ENCODE data around the gene PPFIA3.
"Not testable (repeated sequence)": the region's sequence is repeated elsewhere in the genome, so short reads cannot be mapped to it uniquely, and the experiment has no call there.

Gene PPFIA3

DNA sequence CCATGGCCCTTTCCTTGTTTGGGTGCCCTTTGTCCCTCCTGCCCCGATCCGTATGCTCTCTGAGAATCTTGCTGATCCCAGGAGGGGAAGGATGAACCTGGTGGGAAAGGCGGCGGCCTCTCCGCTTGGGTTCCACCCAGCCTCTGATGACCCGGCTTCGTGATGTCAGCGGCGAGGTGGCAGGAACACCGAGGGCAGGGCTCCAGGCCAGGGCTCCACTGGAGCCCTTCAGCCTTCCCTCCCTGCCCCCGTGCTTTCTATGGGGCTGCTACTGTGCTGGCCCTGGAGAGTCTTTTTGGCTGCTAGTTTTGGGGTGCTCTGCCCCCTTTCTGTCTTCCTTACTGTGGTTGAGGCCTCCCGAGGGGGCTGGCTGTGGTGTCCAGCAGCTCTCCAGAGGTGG is 17.0 kb upstream of the PPFIA3 start:
- DNase-seq (ENCODE audit: low read depth in 2 of 2) = no peak

DNA sequence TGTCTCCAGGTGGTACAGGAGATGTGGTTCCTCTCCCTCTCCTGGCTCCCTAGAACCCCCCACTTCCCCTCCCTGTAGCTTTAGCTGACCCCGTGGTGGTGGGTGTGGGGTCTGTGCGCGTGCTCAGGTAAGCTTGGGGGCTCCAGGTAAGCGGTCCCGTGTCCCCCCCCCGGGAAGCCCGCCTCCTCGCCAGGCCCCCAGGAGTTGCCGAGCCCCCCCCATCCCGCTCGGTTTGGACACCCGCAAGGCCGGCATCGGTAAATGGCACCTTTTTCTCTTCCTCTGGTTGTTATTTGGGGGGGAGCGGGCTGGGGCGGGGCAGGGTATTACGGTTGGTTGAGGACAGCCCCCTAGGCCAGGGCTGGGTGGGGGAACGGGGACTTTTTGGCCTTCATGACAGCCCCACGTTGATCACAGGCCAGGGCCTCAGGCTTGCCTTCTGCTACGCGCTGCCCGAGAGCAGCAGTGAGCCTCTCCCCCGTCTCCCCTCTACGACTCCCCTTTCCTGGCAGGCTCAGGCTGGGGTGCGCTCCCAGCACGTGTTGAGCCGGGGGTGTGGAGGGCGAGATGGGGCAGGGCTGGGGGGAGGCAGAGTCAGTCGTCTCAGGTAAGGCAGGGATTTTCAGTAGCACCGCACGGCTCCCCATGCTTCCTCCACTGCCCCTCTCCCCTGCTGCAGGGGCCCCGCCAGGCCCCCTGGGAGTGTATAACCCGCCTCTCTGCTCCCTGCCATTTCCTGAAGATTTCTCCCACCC is 15.8 kb upstream of the PPFIA3 start:
- DNase-seq (ENCODE audit: low read depth in 2 of 2) = no peak

DNA sequence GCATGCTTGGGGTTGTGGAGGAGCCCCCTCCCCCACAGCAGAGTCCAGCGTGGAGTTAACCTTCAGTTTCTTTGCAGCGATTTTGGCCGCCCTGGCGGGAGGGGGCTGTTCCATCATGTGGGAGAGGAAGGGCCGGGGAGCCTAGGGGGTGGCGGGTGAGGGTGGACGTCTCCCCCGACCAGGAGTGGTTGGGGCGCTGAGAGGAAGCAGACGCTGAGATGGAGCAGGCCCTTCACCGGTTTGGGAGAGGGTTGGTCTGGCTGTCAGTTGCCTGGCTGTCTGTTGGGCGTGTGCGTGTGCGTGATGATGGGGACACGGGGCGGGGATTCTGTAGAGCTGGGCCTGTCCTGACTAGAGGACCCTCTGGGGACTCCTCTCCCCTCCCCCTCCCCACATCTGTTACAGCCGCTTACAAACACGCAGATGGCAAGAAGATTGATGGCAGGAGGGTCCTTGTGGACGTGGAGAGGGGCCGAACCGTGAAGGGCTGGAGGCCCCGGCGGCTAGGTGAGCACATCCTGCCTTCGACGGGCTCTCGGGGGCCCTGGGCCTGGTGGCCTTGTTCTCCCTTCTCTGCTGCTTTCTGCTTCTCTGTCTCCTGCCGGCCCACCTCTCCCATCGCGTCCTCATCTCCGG is 15.0 kb upstream of the PPFIA3 start:
- DNase-seq (ENCODE audit: low read depth in 2 of 2) = no peak

DNA sequence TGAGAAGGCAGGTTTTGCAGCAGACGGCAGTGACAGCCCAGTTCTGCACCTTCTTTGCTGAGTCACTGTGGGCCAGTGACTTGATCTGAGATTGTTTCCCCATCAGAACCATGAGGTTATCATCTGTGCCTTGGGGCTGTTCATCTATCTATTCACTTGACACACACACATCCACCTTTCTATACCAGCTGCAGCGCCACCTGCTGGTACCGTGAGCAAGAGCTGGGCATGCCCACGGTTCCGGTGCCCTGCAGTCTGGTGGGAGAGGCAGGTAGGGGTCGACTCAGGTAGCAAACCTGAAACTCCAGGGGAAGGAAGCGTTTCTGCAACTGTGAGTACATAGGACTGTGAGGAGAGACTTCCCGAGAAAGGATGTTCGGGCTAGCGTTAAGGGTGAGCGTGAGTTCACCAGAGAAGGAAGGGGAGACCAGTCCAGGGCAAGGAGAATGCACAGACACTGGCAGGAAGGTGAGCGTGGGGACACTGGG is 12.7 kb upstream of the PPFIA3 start:
- DNase-seq (ENCODE audit: low read depth in 2 of 2) = peak; percentile 34 to 49

DNA sequence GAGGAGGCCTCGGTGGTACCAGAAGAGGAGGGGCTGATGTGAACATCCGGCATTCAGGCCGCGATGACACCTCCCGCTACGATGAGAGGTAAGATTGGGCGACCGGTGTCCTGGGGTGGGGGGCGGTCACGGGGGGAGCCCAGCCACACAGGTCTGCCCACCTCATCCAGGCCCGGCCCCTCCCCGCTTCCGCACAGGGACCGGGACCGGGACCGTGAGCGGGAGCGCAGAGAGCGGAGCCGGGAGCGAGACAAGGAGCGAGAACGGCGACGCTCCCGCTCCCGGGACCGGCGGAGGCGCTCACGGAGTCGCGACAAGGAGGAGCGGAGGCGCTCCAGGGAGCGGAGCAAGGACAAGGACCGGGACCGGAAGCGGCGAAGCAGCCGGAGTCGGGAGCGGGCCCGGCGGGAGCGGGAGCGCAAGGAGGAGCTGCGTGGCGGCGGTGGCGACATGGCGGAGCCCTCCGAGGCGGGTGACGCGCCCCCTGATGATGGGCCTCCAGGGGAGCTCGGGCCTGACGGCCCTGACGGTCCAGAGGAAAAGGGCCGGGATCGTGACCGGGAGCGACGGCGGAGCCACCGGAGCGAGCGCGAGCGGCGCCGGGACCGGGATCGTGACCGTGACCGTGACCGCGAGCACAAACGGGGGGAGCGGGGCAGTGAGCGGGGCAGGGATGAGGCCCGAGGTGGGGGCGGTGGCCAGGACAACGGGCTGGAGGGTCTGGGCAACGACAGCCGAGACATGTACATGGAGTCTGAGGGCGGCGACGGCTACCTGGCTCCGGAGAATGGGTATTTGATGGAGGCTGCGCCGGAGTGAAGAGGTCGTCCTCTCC is 11.5 kb upstream of the PPFIA3 start:
- no peak for DNase-seq (ENCODE audit: low read depth in 2 of 2)

DNA sequence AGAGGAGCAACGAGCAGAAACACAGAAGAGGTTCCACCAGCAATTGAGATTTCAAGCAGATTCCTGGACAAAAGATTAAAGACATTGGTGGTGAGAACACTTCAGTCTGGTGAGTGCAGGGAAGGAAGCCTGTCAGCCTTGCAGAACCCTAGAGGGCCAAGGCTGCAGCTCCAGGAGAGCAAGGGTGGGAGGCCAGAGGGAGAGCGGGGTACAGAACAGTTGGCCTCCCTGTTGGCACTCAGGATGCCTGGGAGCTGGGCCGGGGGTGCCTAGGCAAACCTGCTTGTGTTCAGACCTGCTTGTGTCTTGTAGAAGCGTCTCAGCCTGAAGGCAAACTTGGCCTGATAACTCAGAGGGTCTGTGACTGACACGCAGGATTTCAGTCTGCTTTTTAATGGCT is 10.3 kb upstream of the PPFIA3 start:
- DNase-seq (ENCODE audit: low read depth in 2 of 2) = no peak

DNA sequence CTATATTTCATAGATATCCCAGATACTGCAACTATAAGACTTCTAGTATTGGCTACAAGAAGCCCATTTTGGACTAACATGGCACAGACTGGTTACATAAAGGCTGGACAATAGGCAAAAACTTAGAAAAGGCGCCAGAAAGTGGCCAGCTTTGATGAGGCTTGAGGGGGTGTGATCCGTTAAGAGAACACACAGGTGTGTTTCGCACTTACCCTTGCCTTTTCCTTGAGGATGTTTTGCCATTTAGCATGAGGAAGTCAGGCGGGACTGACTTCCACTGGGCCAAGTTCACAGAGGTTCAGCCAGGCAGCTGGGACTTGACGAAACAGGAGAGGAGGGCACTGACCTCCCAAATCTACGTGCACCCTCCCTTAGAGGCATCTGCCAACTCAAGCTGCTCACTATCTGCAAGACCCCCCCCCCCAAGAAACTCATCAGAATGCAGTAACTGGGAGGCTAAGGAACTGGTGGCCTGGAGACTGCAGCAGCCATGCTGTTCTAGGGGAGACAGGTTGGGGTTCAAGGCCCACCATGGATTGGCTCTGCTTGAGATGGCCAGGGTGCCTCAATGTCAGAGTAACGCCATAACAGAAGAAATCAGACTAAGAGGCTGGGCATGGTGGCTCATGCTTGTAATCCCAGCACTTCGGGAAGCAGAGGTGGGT is 9.6 kb upstream of the PPFIA3 start:
- DNase-seq (ENCODE audit: low read depth in 2 of 2) = no peak

DNA sequence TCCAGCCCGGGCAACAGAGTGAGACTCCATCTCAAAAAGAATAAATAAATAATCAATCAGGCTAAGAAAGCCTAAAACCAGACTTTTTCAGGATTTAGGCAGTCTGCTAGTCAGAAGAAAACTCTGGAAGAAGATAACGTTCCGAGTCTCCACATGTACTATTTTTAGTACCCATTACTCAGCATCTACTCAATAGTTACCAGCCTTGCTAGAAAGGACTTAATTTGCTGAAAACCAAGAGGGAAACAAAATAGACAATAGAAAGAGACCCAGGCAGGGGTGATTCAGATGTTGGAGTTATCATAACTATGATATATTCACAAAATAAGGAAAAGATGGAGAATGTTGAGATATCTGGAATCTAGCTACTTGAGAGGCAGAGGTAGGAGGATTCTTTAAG is 8.8 kb upstream of the PPFIA3 start:
- no peak for DNase-seq (ENCODE audit: low read depth in 2 of 2)

DNA sequence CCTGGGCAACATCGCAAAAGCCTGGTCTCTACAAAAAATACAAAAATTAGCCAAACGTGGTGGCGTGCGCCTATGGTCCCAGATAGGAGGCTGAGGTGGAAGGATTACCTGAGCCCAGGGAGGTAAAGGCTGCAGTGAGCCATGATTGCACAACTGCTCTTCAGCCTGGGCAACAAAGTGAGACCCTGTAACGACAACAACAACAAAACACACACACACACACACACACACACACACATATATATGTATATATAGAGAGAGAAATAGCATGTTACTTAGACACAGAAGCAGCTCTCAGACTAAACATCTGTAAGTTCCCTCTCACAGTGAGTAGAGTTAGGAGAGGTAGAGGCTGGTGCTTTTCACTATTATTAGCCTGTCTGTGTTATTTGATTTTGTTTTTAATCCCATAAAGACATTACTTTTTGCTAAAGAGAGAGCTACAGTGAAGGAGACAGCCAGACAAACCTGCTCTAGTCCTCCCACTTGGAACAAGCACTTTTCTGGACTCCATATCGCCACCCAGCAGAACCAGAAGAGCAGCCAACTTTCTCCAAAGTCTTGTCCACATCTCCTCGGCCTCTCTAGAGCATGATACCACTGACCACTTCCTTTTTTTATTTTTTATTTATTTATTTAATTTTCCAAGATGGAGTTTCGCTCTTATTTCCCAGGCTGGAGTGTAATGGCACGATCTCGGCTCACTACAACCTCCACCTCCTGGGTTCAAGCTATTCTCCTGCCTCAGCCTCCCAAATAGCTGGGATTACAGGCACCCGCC is 7.9 kb upstream of the PPFIA3 start:
- DNase-seq (ENCODE audit: low read depth in 2 of 2) = no peak

DNA sequence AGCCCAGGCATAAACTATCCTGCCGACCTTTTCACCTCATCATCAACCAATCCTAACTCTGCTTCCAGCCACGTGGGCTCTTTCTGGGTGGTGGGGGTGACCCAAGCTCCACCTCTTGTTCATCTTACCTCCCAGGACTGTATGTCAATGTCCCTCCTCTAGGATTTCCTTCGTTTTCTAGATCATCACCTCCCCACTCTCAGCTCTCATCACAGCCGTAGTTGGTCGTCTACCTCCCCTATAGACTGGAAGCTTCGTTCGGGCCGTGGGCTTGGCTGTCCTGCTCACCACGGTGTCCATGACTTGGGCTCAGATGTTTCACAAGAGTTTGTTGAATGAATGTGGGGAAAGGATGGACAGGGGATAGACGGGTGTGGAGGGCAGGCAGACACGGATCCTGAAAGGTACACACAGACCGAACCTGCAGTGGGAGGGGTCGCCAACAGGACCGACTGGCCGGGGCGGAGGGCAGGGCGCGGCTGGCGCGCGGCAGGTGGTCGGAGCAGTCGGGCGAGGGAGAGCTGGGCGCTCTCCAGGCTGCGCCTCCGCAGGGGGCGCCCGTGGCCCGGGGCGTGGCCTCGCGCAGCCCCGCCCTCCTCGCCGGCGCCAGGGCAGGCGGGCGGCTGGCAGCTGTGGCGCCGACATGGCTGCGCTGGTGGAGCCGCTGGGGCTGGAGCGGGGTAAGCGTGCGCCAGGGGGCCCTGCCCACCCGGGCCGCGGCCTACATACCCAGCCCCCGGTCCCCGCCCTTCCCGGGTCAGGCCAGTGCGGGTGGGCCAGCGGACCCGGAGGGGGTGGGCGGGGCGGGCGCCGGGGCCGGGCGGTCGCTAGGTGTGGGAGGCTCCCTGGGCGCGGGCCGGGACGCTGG is 5.3 kb upstream of the PPFIA3 start, which contains the start of gene LIN7B:
TSS of gene LIN7B (plus strand) at position 609 of the 868 bp plus-strand sequence. CDS start at position 644, 35 bp downstream.
- DNase-seq (ENCODE audit: low read depth in 2 of 2) = peak in 1 of 2 donors; percentile 59

DNA sequence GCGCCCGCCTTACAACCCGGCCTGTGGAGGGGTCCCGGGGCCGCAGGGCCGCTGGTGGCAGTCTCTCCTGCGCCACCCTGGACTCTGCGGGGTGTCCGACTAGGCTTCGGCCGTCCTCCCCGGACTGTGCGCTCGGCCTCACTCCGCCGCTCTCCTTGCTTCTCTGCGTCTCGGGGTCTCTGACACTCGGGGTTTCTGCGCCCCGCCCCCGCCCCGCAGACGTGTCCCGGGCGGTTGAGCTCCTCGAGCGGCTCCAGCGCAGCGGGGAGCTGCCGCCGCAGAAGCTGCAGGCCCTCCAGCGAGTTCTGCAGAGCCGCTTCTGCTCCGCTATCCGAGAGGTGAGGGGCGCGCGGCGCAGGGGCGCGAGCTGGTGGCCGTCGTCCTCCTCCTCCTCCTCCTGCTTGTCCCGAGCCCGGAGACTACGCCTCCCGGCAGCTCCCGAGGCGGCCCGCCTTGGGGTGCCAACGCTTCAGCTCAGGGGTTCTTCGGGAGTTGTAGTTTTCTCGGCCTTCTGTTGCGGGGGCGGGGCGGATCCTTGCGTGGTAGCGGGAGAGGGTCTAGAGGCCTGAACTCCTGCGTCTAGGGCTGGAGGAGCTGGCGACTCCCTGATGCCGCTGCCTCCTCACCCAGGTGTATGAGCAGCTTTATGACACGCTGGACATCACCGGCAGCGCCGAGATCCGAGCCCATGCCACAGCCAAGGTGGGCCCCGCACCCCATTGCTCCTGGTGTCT is 4.5 kb upstream of the PPFIA3 start:
- DNase-seq (ENCODE audit: low read depth in 2 of 2) = peak in 1 of 2 donors; percentile 42

DNA sequence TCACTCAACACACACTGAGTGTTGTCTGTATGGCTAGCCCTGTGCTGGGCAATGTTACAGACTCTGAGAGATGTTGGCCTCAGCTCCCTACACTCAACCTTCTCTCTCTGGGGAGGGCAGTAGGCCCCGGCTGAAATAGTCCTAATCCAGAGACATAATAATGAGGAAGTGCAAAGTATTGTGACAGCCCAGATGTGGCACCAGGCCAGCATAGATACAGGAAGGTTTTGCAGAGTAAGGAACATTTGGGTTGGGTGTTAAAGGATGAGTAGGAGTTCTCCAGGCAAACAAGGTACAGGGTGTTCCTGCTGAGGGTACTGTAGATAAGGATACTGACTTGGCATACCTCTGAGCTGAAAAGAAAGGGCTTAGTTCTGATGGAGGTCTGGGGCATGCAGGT is 2.8 kb upstream of the PPFIA3 start:
- DNase-seq (ENCODE audit: low read depth in 2 of 2) = no peak

DNA sequence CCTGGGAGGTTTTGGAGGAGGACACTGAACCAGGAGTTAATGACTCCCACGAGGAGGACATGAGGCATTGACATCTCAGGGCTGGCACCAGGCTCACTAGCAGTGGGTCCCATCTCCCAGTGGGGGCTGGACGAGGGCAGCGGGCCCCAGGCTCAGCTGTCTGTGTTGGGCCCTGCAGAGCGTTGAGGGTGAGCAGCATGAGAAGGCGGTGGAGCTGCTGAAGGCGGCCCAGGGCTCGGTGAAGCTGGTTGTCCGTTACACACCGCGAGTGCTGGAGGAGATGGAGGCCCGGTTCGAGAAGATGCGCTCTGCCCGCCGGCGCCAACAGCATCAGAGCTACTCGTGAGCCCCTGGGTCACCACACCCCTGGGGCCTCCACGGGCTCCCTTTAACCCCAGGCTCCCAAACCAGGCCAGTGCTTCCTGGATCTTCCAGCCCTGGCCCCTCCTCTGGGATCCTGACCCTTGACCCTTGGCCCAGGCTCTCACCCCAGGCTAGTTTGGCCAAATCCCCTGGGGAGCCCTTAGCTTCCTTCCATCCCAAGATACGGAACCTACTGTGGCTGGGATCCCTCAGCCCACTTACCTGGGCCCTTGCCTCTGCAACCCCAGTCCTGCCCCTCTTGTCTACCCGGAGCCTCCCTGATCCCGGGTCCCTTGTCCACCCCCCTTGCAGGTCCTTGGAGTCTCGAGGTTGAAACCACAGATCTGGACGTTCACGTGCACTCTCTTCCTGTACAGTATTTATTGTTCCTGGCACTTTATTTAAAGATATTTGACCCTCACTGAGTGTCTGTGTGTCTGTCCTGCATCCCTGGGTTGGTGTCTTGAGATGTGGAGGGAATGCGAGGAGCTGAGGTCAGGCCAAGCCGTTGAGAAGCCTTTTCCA is 1.4 kb upstream of the PPFIA3 start:
- DNase-seq (ENCODE audit: low read depth in 2 of 2) = no peak

DNA sequence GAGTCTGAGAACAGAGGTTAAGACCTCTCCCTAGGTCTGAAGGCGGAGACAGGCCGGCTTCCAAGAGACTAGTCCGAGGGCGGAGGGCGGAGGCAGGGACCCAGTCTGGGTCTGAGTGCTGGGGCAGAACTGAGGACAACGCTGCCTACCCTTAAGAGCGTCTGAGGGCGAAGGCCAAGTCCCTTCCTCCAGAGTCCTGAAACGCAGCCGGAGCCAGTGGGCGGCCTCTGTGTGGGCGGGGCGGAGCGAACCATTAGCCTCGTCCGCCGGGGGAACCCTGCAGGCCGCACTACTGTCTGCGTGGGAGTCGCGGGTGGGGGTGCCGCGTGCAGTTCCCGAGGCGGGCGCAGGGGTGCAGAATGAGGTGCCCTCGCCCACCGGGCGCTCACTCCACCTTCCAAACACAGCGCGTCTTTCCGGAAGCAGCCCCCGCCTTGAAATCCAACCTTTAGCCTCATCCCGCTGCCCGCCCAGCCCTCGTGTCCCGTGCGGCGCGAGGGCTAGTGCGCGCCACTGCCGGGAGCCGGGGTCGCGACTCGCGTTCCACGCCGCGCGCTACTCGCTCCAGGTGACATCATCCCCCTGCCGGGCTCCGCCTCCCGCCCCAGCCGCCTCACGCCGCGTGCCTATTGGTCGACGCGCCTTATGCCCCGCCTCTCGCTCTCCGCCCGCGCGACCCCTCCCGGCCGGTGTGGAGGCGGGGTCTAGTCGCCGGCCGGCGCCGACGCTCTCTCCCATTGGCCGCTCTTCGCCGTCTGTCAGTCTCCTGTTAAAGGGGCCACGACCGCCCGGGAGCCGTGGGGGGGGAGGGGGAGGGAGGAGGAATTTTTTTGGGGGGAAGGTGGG is 556 bp upstream of the PPFIA3 start, which contains the start of gene C19orf73:
TSS of gene C19orf73 (minus strand) at position 579 of the 846 bp plus-strand sequence. CDS start at position 458, 121 bp downstream.
- peak; percentile 87 to 93 for DNase-seq (ENCODE audit: low read depth in 2 of 2)

DNA sequence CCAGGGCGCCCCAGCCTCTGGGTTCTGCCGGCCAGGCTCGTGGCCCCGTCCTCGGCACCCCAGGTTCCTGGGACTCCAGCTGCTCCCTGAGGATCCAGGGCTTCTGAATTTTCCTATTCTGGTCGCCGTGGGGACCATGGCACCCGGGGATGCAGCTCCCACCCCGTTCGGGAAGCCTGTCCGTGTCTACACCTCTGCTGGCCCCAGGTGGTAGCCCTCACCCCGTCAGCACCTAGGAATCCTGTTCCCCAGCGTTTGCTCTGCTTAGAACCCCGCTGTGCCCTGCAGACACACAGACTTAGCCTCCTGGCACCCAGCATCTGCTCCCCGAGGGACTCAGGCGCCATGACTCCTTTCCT is 960 bp downstream of the PPFIA3 start:
- DNase-seq (ENCODE audit: low read depth in 2 of 2) = no peak

DNA sequence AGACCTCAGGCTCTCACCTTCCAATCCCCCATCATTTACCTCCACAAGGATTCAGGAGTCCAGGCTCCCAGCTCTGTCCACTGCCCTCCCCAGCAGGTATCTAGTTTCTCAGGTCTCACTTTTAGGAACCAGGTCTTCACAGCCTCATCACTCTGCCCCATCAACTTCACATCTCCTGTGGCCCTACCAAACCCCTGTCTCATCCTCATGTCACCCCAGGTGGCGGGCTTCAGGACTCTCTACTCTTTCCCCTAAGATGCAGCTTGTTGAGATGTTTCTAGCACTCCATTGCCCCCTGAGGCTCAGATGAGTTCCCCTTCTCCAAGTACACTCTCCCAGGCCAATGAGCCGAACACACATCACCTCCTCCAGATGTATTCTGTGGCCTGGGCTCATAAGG is 1.5 kb downstream of the PPFIA3 start:
- no peak for DNase-seq (ENCODE audit: low read depth in 2 of 2)

DNA sequence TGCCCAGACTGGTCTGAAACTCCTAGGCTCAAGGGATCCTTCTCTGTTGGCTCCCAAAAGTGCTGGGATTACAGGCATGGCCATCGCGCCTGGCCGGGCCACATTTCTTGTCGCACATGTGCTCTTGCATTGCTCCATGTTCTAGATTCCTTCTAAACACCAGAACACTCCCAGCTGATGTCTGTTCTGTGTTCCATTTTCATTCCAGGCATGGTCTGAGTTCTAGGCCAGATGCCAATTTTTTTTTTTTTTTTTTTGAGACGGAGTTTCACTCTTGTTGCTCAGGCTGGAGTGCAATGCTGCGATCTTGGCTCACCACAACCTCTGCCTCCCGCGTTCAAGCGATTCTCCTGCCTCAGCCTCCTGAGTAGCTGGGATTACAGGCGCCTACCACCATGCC is 2.5 kb downstream of the PPFIA3 start:
- not testable (repeated sequence) for DNase-seq (ENCODE audit: low read depth in 2 of 2)

Data from stimulated activated CD4-positive, alpha-beta T cell treated with anti-CD3 and anti-CD28 coated beads, Interleukin-1b, Interleukin-23, amount 100 ng/mL, for 1 hour (primary cell).